Peyer's patch (tissue), 4 donors: ENCODE data around the gene PPP1R13L. TPM values are rescaled to one million over a fixed set of nuclear protein-coding genes. Genes with fewer than 3 reads are reported as not detected.

ENCODE experiments used
- DNase-seq, 3 donors: peaks; one replicate each; pipeline ENCODE4 v3.0.0-alpha.2; 2017 to 2019
- H3K27ac ChIP-seq, 4 donors: fragments of 200-600 bp; sonication (generic); one replicate each; pipeline ENCODE4 v1.5.1; 2016 to 2019
- H3K27me3 ChIP-seq, 2 donors: fragments of 200-600 bp; sonication (generic); one replicate each; pipeline ENCODE4 v1.5.1; 2019
- H3K36me3 ChIP-seq, 3 donors: fragments of 200-600 bp; sonication (generic); one replicate each; pipeline ENCODE4 v1.5.1; 2016 to 2019
- H3K4me1 ChIP-seq, 4 donors: fragments of 200-600 bp; sonication (generic); one replicate each; pipeline ENCODE4 v1.5.1; 2016 to 2019
- H3K4me3 ChIP-seq, 4 donors: fragments of 200-600 bp; sonication (generic); 1 replicate in 3 of 4; 2 replicates in 1 of 4; pipeline ENCODE4 v1.5.1; 2016 to 2019; ENCODE audit warnings: mild to moderate bottlenecking in 1 of 4
- H3K9me3 ChIP-seq, 4 donors: fragments of 200-600 bp; sonication (generic); one replicate each; pipeline ENCODE4 v1.5.1; 2016 to 2019; ENCODE audit warnings: mild to moderate bottlenecking in 1 of 4
- POLR2A ChIP-seq, 2 donors: fragments of 450-650 bp; IDR thresholded peaks; one replicate each; pipeline ENCODE4 v1.5.1; 2017; ENCODE audit warnings: antibody characterized with exemption in 2 of 2, mild to moderate bottlenecking in 2 of 2, moderate library complexity in 2 of 2
- total RNA-seq, 4 donors: library from RNA; depleted of rRNA; stranded (reverse); fragments of >200 nt; gene quantifications; one replicate each; pipeline ENCODE4 v1.1.0, GENCODE V29; 2016
- TF ChIP-seq, protein P1 (sequence below), 6 experiments: fragments of 450-650 bp in 4 of 6; fragments of 200-600 bp in 2 of 6; sonication (generic) in 1 of 6; IDR thresholded peaks; one replicate each; pipeline ENCODE4 v1.5.1; 2017 to 2019; ENCODE audit warnings: antibody characterized with exemption in 6 of 6, mild to moderate bottlenecking in 3 of 6, moderate library complexity in 1 of 6

Gene PPP1R13L
- total RNA-seq, 4 donors from 2014 or later = 16.5 to 53.9 (median 36.2) TPM

DNA sequence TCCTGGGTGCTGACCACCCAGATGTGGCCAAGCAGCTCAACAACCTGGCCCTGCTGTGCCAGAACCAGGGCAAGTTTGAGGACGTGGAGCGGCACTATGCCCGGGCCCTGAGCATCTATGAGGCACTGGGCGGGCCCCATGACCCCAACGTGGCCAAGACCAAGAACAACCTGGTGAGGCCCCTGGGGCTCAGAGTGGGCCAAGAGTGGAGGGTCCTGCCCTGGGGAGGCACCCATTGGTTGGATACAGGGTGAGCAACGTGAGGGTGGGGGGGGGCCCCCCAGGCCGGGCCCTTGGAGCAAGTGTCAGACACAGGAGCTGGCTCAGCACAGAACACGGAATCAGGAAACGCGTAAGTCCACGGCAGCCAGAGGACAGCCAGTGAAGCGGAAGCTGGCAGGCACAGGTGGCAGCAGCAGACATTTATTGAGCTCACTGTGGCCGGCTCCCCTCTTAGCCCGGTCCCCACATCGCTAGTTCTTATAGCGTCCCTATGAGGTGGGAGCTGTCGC, 55.4 kb downstream of the PPP1R13L start:
- H3K4me1 ChIP-seq = no peaks in the 10 kb centered on the region
- DNase-seq = no peak
- no peak overlapping the region for H3K4me3 ChIP-seq
- no peaks in the 10 kb centered on the region for H3K9me3 ChIP-seq
- H3K36me3 ChIP-seq = peaks cover 0 to 13% (median 0%) of the 10 kb centered on the region in 3 donors
- no peak for TF ChIP-seq POLR2A (IDR thresholded peaks at IDR 0.05)
- TF ChIP-seq, protein P1, sequence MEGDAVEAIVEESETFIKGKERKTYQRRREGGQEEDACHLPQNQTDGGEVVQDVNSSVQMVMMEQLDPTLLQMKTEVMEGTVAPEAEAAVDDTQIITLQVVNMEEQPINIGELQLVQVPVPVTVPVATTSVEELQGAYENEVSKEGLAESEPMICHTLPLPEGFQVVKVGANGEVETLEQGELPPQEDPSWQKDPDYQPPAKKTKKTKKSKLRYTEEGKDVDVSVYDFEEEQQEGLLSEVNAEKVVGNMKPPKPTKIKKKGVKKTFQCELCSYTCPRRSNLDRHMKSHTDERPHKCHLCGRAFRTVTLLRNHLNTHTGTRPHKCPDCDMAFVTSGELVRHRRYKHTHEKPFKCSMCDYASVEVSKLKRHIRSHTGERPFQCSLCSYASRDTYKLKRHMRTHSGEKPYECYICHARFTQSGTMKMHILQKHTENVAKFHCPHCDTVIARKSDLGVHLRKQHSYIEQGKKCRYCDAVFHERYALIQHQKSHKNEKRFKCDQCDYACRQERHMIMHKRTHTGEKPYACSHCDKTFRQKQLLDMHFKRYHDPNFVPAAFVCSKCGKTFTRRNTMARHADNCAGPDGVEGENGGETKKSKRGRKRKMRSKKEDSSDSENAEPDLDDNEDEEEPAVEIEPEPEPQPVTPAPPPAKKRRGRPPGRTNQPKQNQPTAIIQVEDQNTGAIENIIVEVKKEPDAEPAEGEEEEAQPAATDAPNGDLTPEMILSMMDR (IDR thresholded peaks at IDR 0.05) = no peak
- no peak overlapping the region for H3K27ac ChIP-seq
- H3K27me3 ChIP-seq = no peaks in the 10 kb centered on the region

DNA sequence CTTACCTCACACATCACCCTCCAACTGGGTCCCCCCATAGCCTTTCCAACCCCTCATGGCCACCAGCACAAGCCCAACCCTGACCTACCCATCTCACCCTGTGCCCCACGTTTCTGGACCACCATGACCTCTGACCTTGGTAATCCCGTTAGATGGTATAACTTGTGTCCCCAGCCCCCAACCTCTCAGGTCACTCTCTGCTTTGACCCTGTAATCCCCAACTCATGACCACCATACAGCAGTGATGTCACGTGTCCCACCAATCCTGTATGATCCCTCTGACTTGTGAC, 55.8 kb downstream of the PPP1R13L start:
- Histone ChIP-seq H3K36me3 (peaks cover 0 to 13% (median 0%) of the 10 kb centered on the region in 3 donors), H3K4me3 (no peak overlapping the region), H3K27ac (no peak overlapping the region), H3K9me3 (no peaks in the 10 kb centered on the region), H3K4me1 (no peaks in the 10 kb centered on the region), H3K27me3 (no peaks in the 10 kb centered on the region)
- TF ChIP-seq, protein P1 (IDR thresholded peaks at IDR 0.05) = no peak
- TF ChIP-seq POLR2A (IDR thresholded peaks at IDR 0.05) = no peak
- no peak for DNase-seq

DNA sequence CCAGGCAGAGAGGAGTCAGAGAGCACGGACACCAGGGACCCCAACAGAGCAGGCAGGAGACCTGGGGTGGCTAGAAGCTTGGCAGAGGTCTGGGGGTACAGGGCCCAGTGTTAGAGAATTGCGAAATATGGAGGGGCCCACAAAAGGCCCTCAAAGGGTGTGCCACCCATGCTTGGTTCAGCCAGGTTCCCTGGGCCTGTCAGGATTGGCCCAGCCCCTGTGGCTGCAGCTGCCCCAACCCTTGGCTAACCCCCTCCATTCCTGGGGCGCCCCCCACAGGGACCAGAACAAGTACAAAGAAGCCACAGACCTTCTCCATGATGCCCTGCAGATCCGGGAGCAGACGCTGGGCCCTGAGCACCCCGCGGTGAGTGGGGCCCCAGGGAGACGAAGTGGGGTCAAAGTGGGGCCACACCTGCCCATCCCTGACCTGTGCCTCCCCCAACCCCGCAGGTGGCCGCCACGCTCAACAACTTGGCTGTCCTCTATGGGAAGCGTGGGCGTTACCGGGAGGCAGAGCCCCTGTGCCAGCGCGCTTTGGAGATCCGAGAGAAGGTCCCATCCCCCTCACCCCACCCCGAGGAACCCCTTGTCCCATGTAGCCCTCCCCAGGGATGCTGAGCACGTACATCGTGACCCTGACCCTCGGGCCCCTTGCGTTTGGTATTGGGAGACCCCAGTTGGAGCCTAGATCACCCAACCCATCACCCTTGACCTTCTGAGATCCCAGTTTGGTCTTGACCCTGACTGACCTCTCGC, 56.3 kb downstream of the PPP1R13L start:
- TF ChIP-seq POLR2A (IDR thresholded peaks at IDR 0.05) = no peak
- TF ChIP-seq, protein P1 (IDR thresholded peaks at IDR 0.05) = no peak
- Histone ChIP-seq H3K9me3 (no peaks in the 10 kb centered on the region), H3K4me1 (no peaks in the 10 kb centered on the region), H3K4me3 (no peak overlapping the region), H3K27me3 (no peaks in the 10 kb centered on the region), H3K27ac (no peak overlapping the region), H3K36me3 (peaks cover 0 to 13% (median 0%) of the 10 kb centered on the region in 3 donors)
- DNase-seq = no peak

DNA sequence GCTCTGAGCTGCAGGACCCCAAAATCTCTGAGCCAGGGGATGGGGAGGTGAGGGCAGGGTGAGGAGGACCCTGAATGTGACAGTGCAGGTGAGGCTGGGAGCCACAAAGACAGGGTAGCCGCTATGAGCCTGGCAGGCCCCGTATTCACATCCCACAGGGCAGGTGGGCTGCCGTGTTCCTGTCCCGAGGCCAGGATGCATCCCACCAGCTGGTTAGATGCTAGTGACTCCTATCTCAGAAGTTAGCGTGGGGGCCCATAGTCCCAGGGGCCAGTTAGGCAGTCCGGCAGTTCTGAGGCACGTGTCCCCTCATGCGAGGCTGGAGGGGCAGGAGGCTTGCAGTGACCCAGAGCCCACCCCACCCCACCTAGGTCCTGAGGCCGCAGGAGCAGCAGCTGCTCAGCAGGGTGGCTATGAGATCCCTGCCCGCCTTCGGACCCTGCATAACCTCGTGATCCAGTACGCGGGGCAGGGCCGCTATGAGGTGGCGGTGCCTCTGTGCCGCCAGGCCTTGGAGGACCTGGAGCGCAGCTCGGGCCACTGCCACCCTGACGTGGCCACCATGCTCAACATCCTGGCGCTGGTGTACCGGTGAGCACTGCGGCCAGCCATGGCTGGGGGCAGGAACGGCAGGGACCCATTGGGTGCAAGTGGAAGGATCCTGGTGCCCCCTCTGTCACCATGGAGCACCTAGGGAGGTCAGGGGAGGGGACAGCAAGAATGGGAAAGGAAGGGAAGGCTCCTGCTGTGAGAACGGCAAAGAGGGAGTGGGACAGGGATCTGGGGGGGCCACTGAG, 57.1 kb downstream of the PPP1R13L start:
- Histone ChIP-seq H3K27ac (no peak overlapping the region), H3K9me3 (no peaks in the 10 kb centered on the region), H3K36me3 (peaks cover 0 to 13% (median 0%) of the 10 kb centered on the region in 3 donors), H3K4me3 (no peak overlapping the region), H3K27me3 (no peaks in the 10 kb centered on the region), H3K4me1 (no peaks in the 10 kb centered on the region)
- TF ChIP-seq POLR2A (IDR thresholded peaks at IDR 0.05) = no peak
- TF ChIP-seq, protein P1 (IDR thresholded peaks at IDR 0.05) = no peak
- no peak for DNase-seq

DNA sequence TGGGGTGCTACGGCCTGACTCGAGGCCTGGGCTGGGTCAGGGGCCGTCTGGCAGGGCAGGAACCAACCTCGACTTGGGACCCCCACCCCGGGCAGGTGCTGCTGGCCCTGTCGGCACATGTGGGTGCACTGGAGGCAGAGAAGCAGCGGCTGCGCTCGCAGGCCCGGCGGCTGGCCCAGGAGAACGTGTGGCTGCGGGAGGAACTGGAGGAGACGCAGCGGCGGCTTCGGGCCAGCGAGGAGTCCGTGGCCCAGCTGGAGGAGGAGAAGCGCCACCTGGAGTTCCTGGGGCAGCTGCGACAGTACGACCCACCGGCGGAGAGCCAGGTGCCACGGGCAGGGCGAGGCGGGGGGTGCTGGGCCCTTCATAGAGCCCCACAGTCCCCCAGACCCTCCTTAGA, 58.4 kb downstream of the PPP1R13L start:
- Histone ChIP-seq H3K27ac (no peak overlapping the region), H3K4me3 (no peak overlapping the region), H3K4me1 (no peaks in the 10 kb centered on the region), H3K27me3 (no peaks in the 10 kb centered on the region), H3K9me3 (no peaks in the 10 kb centered on the region), H3K36me3 (peaks cover 0 to 4% (median 0%) of the 10 kb centered on the region in 3 donors)
- DNase-seq = peak in 1 of 3 donors; percentile 46
- TF ChIP-seq, protein P1 (IDR thresholded peaks at IDR 0.05) = no peak
- no peak for TF ChIP-seq POLR2A (IDR thresholded peaks at IDR 0.05)
